Fibroblast of villous mesenchyme (primary cell): ENCODE results near the gene CDH2. TPM values are rescaled to one million over a fixed set of nuclear protein-coding genes. Genes with fewer than 3 reads are reported as not detected.

Source experiments
- DNase-seq: peaks from one replicate; pipeline ENCODE4 v3.0.0-alpha.2; 2010; ENCODE audit warnings: low read depth
- H3K4me3 ChIP-seq: 2 replicates; pipeline ENCODE4 v1.5.1; 2011; ENCODE audit warnings: low read depth, mild to moderate bottlenecking, low read length
- CTCF ChIP-seq: IDR thresholded peaks from 2 replicates; pipeline ENCODE4 v1.5.1; 2012; ENCODE audit warnings: low read depth, mild to moderate bottlenecking, low read length; ENCODE audit not compliant: insufficient read depth
- total RNA-seq: library from RNA; depleted of rRNA; stranded (reverse); fragments of >200 nt; gene quantifications from 2 replicates; pipeline ENCODE4 v1.2.3, GENCODE V29; 2012

The CDH2 gene
- total RNA-seq, 1 donor, result 74.7 TPM

- TF ChIP-seq CTCF, result no peak
- no peak for DNase-seq
- no peak overlapping the region for H3K4me3 ChIP-seq
These were observed 108.7 kb downstream of the CDH2 start for GRCh38 chr18:28068207-28068606.

- no peak for TF ChIP-seq CTCF
- DNase-seq, result no peak
- no peak overlapping the region for H3K4me3 ChIP-seq
These were observed 109.6 kb downstream of the CDH2 start for GRCh38 chr18:28067346-28067745.

GRCh38 chr18:28065793-28066186 lies 111.1 kb downstream of the CDH2 start:
- no peak for DNase-seq
- no peak for TF ChIP-seq CTCF
- no peak overlapping the region for H3K4me3 ChIP-seq

GRCh38 chr18:28065031-28065792 lies 111.7 kb downstream of the CDH2 start:
- H3K4me3 ChIP-seq, result no peak overlapping the region
- peak; percentile 73 for DNase-seq
- no peak for TF ChIP-seq CTCF

- no peak for TF ChIP-seq CTCF
- no peak for DNase-seq
- no peak overlapping the region for H3K4me3 ChIP-seq
These were observed 113.0 kb downstream of the CDH2 start for GRCh38 chr18:28063926-28064325.

- H3K4me3 ChIP-seq, result no peak overlapping the region
- no peak for TF ChIP-seq CTCF
- no peak for DNase-seq
These were observed 113.6 kb downstream of the CDH2 start for GRCh38 chr18:28063271-28063761.

- no peak for TF ChIP-seq CTCF
- H3K4me3 ChIP-seq, result no peak overlapping the region
- DNase-seq, result peak; percentile 46
These were observed 114.5 kb downstream of the CDH2 start for GRCh38 chr18:28062443-28062842.
